Astrocyte (in vitro differentiated cells and primary cell): ENCODE results near the gene SCNN1A. TPM values are rescaled to one million over a fixed set of nuclear protein-coding genes. Genes with fewer than 3 reads are reported as not detected.

Experiments
- DNase-seq: peaks from one replicate; pipeline ENCODE4 v3.0.0-alpha.2; 2010; ENCODE audit warnings: low read depth
- FAIRE-seq: peaks from 2 replicates; lab custom pipeline; 2011; peaks lifted over from hg19 to GRCh38; lab: Jason Lieb, UNC
- H2AFZ ChIP-seq: 2 replicates; pipeline ENCODE4 v1.6.0; 2012; ENCODE audit warnings: low read depth, low read length, inconsistent platforms
- H3K27ac ChIP-seq: 2 replicates; pipeline ENCODE4 v1.5.1; 2011; ENCODE audit warnings: low read depth, low read length, inconsistent platforms
- H3K27me3 ChIP-seq: 2 replicates; pipeline ENCODE4 v1.6.0; 2011; ENCODE audit warnings: low read length, inconsistent platforms; ENCODE audit not compliant: insufficient read depth
- H3K36me3 ChIP-seq: 2 replicates; pipeline ENCODE4 v1.5.1; 2011; ENCODE audit warnings: low read length, inconsistent platforms; ENCODE audit not compliant: insufficient read depth
- H3K4me1 ChIP-seq: 2 replicates; pipeline ENCODE4 v1.5.1; 2011; ENCODE audit warnings: low read length, inconsistent platforms; ENCODE audit not compliant: insufficient read depth
- H3K4me2 ChIP-seq: 2 replicates; pipeline ENCODE4 v1.6.0; 2012; ENCODE audit warnings: low read length, inconsistent platforms
- H3K4me3 ChIP-seq: 2 replicates; pipeline ENCODE4 v1.5.1; 2011; ENCODE audit warnings: low read depth, mild to moderate bottlenecking, low read length, inconsistent platforms; ENCODE audit not compliant: insufficient read depth
- H3K79me2 ChIP-seq: 2 replicates; pipeline ENCODE4 v1.6.0; 2012; ENCODE audit warnings: mild to moderate bottlenecking, low read length, inconsistent platforms; ENCODE audit not compliant: insufficient read depth
- H3K9ac ChIP-seq: 2 replicates; pipeline ENCODE4 v1.6.0; 2012; ENCODE audit warnings: mild to moderate bottlenecking, low read length, inconsistent platforms
- H3K9me3 ChIP-seq: 2 replicates; pipeline ENCODE4 v1.5.1; 2012; ENCODE audit warnings: low read depth, mild to moderate bottlenecking, low read length, inconsistent platforms; ENCODE audit not compliant: insufficient read depth
- H4K20me1 ChIP-seq: 2 replicates; pipeline ENCODE4 v1.6.0; 2012; ENCODE audit warnings: low read length, inconsistent platforms; ENCODE audit not compliant: insufficient read depth
- H3K27ac Mint-ChIP-seq: one replicate; pipeline ENCODE4 v1.8.0; 2021; ENCODE audit warnings: mild to moderate bottlenecking, mixed read lengths; ENCODE audit not compliant: unreplicated experiment
- H3K27me3 Mint-ChIP-seq: one replicate; pipeline ENCODE4 v1.8.0; 2021; ENCODE audit warnings: low read depth, mixed read lengths; ENCODE audit not compliant: unreplicated experiment
- H3K36me3 Mint-ChIP-seq: one replicate; pipeline ENCODE4 v1.8.0; 2021; ENCODE audit warnings: low read depth, mixed read lengths; ENCODE audit not compliant: unreplicated experiment
- H3K4me1 Mint-ChIP-seq: one replicate; pipeline ENCODE4 v1.8.0; 2021; ENCODE audit warnings: low read depth, mixed read lengths; ENCODE audit not compliant: unreplicated experiment
- H3K4me3 Mint-ChIP-seq: one replicate; pipeline ENCODE4 v1.8.0; 2021; ENCODE audit warnings: mild to moderate bottlenecking, moderate library complexity, mixed read lengths; ENCODE audit not compliant: unreplicated experiment
- H3K9me3 Mint-ChIP-seq: one replicate; pipeline ENCODE4 v1.8.0; 2021; ENCODE audit warnings: mild to moderate bottlenecking, mixed read lengths; ENCODE audit not compliant: unreplicated experiment
- CTCF ChIP-seq: IDR thresholded peaks from 2 replicates; pipeline ENCODE4 v1.5.1; 2011; ENCODE audit warnings: low read depth, mild to moderate bottlenecking, inconsistent platforms, low read length, moderate library complexity; ENCODE audit not compliant: insufficient read depth
- EZH2 ChIP-seq: IDR thresholded peaks from 2 replicates; pipeline ENCODE4 v1.6.1; 2012; ENCODE audit warnings: mild to moderate bottlenecking, low read length, inconsistent platforms; ENCODE audit not compliant: insufficient read depth
- total RNA-seq: library from RNA; stranded (reverse); gene quantifications from 2 replicates; pipeline ENCODE4 v1.2.1, GENCODE V29; 2021

Gene SCNN1A
- total RNA-seq, 1 donor from 2014 or later = 1.3 TPM

- Mint-ChIP-seq H3K9me3 (no peaks in the 10 kb centered on the region), H3K4me3 (peak overlapping the region; percentile 62), H3K27ac (peak overlapping the region; percentile 94), H3K36me3 (no peaks in the 10 kb centered on the region), H3K4me1 (peaks cover 30% of the 10 kb centered on the region), H3K27me3 (peaks cover 21% of the 10 kb centered on the region)
- FAIRE-seq (peak; percentile 9), DNase-seq (peak; percentile 59)
- no peaks in the 10 kb centered on the region for H4K20me1 ChIP-seq
- TF ChIP-seq CTCF (peak; percentile 27), EZH2 (no peak)
- no peaks in the 10 kb centered on the region for H3K79me2 ChIP-seq
- no peaks in the 10 kb centered on the region for H3K9me3 ChIP-seq
- H2AFZ ChIP-seq = peak overlapping the region; percentile 67
- H3K4me2 ChIP-seq = peak overlapping the region; percentile 52
- H3K27me3 ChIP-seq = no peaks in the 10 kb centered on the region
- no peak overlapping the region for H3K27ac ChIP-seq
- no peaks in the 10 kb centered on the region for H3K36me3 ChIP-seq
- no peak overlapping the region for H3K4me3 ChIP-seq
- H3K9ac ChIP-seq = no peak overlapping the region
- peaks cover 35% of the 10 kb centered on the region for H3K4me1 ChIP-seq
These were observed 911 bp upstream of the SCNN1A start for GRCh38 chr12:6376079-6376869.

GRCh38 chr12:6374786-6375160 is 590 bp downstream of the SCNN1A start:
- DNase-seq (no peak), FAIRE-seq (no peak)
- no peak overlapping the region for H3K9ac ChIP-seq
- H3K4me2 ChIP-seq = no peak overlapping the region
- H3K27me3 ChIP-seq = no peaks in the 10 kb centered on the region
- Mint-ChIP-seq H3K4me3 (no peak overlapping the region), H3K4me1 (peaks cover 39% of the 10 kb centered on the region), H3K27me3 (peaks cover 15% of the 10 kb centered on the region), H3K27ac (no peak overlapping the region), H3K36me3 (no peaks in the 10 kb centered on the region), H3K9me3 (no peaks in the 10 kb centered on the region)
- H3K27ac ChIP-seq = no peak overlapping the region
- no peaks in the 10 kb centered on the region for H4K20me1 ChIP-seq
- no peaks in the 10 kb centered on the region for H3K79me2 ChIP-seq
- no peak overlapping the region for H3K4me3 ChIP-seq
- H2AFZ ChIP-seq = no peak overlapping the region
- H3K4me1 ChIP-seq = peaks cover 47% of the 10 kb centered on the region
- H3K36me3 ChIP-seq = no peaks in the 10 kb centered on the region
- no peak for TF ChIP-seq EZH2
- no peaks in the 10 kb centered on the region for H3K9me3 ChIP-seq

GRCh38 chr12:6374028-6374785 is 1.2 kb downstream of the SCNN1A start:
- Mint-ChIP-seq H3K9me3 (no peaks in the 10 kb centered on the region), H3K27me3 (peaks cover 15% of the 10 kb centered on the region), H3K36me3 (no peaks in the 10 kb centered on the region), H3K27ac (no peak overlapping the region), H3K4me3 (no peak overlapping the region), H3K4me1 (peaks cover 40% of the 10 kb centered on the region)
- H3K4me2 ChIP-seq = no peak overlapping the region
- no peak overlapping the region for H3K27ac ChIP-seq
- no peak overlapping the region for H2AFZ ChIP-seq
- TF ChIP-seq EZH2 (no peak), CTCF (no peak)
- no peaks in the 10 kb centered on the region for H3K27me3 ChIP-seq
- H4K20me1 ChIP-seq = no peaks in the 10 kb centered on the region
- no peak overlapping the region for H3K4me3 ChIP-seq
- no peak for FAIRE-seq
- peaks cover 47% of the 10 kb centered on the region for H3K4me1 ChIP-seq
- no peaks in the 10 kb centered on the region for H3K9me3 ChIP-seq
- no peaks in the 10 kb centered on the region for H3K79me2 ChIP-seq
- H3K36me3 ChIP-seq = no peaks in the 10 kb centered on the region
- H3K9ac ChIP-seq = no peak overlapping the region
- no peak for DNase-seq
